Psoas muscle (tissue), 8 donors: ENCODE data around the gene RNF44. TPM values are rescaled to one million over a fixed set of nuclear protein-coding genes. Genes with fewer than 3 reads are reported as not detected.

Source experiments
- ATAC-seq, 4 donors: fragments of 200-7000 bp; cut with Tn5 transposase; one replicate each; pipeline ENCODE4 v1.9.1; 2020; ENCODE audit warnings: moderate library complexity in 3 of 4, mild to moderate bottlenecking in 2 of 4
- DNase-seq, 2 donors: peaks; one replicate each; pipeline ENCODE4 v3.0.0-alpha.2; 2020
- H3K27ac ChIP-seq: fragments of 200-600 bp; one replicate; pipeline ENCODE4 v1.8.0; 2022
- H3K27me3 ChIP-seq, 3 donors: fragments of 200-600 bp in 1 of 3; one replicate each; pipeline versions ENCODE4 v1.6.1 to v1.8.0; 2013 to 2022; ENCODE audit warnings: low read length in 2 of 3, mild to moderate bottlenecking in 2 of 3, moderate library complexity in 1 of 3; ENCODE audit not compliant: insufficient read depth in 3 of 3
- H3K36me3 ChIP-seq, 2 donors: fragments of 200-600 bp in 1 of 2; one replicate each; pipeline versions ENCODE4 v1.6.1 to v1.8.0; 2013 to 2022; ENCODE audit warnings: low read depth in 1 of 2, mild to moderate bottlenecking in 1 of 2, moderate library complexity in 1 of 2; ENCODE audit not compliant: insufficient read depth in 1 of 2
- H3K4me1 ChIP-seq: fragments of 200-600 bp; one replicate; pipeline ENCODE4 v1.8.0; 2022
- H3K4me3 ChIP-seq: fragments of 200-600 bp; one replicate; pipeline ENCODE4 v1.8.0; 2022; ENCODE audit warnings: mild to moderate bottlenecking
- H3K9me3 ChIP-seq: fragments of 200-600 bp; one replicate; pipeline ENCODE4 v1.8.0; 2022
- WGBS, 3 donors: extraction: QIAGEN DNeasy Blood & Tissue Kit; methylation state at CpG; one replicate each; pipeline versions ENCODE4 v1.1.6 to v1.1.7; 2013; 5-methylcytosine and 5-hydroxymethylcytosine counted together
- intact Hi-C, 2 donors: fragments of 100-400 bp; cut with DNase I; formaldehyde crosslinking; loops; one replicate each; pipeline versions ENCODE4 v1.11.0 to v1.14.2; 2022
- long read RNA-seq, 2 donors: library from polyadenylated mRNA; unstranded; transcript quantifications; one replicate each; pipeline ENCODE4 v2.0.0, GENCODE V29; 2021
- polyA plus RNA-seq, 3 donors: library from polyadenylated mRNA; stranded (reverse); fragments of 200-250 nt; gene quantifications; one replicate each; pipeline ENCODE4 v1.2.3, GENCODE V29; 2013
- total RNA-seq, 4 donors: library from RNA; stranded (reverse); fragmentation: NEBNext Ultra II Directional in 2 of 4; extraction: Animal tissue kit (Norgen Biotek cat#: 25700) in 2 of 4; gene quantifications; one replicate each; pipeline versions ENCODE4 v1.2.1 to v1.2.4, GENCODE V29; 2021 to 2023
- TF ChIP-seq, protein P1 (sequence below): fragments of 200-600 bp; IDR thresholded peaks from one replicate; pipeline ENCODE4 v1.8.0; 2022; ENCODE audit warnings: antibody characterized with exemption
- donor health status: healthy with polysubstance abuse.
- donor health status: DM: no; HTN: no; CAD: no; lungs with moderate emphysema.
- donor health status: Bipolar disorder and iron deficiency.
- donor health status: healthy.
- donor health status: DM: yes; HTN: yes; CAD: no.
- donor health status: DM: no; HTN: no; CAD: no.
- donor health status: DM: no; HTN: no; CAD: no.
- donor health status: DM: yes; HTN: yes; CAD: no.

RNF44 gene
- 10 to 100 TPM; 14.2 to 22.4 (median 16.5) TPM for total RNA-seq
- polyA plus RNA-seq, result 10 to 100 TPM in 1 of 3 donors, 1 to 10 TPM in 2; 5.6 to 10.1 (median 8.3) TPM
- long read RNA-seq, donor 1, partial matches to known transcripts, result 2 of 9 reads
- long read RNA-seq, donor 1, other reads (novel, unspliced or antisense), result 7 of 9 reads
- long read RNA-seq, donor 2, partial matches to known transcripts, result 0 of 15 reads
- long read RNA-seq, donor 2, other reads (novel, unspliced or antisense), result 15 of 15 reads

DNA sequence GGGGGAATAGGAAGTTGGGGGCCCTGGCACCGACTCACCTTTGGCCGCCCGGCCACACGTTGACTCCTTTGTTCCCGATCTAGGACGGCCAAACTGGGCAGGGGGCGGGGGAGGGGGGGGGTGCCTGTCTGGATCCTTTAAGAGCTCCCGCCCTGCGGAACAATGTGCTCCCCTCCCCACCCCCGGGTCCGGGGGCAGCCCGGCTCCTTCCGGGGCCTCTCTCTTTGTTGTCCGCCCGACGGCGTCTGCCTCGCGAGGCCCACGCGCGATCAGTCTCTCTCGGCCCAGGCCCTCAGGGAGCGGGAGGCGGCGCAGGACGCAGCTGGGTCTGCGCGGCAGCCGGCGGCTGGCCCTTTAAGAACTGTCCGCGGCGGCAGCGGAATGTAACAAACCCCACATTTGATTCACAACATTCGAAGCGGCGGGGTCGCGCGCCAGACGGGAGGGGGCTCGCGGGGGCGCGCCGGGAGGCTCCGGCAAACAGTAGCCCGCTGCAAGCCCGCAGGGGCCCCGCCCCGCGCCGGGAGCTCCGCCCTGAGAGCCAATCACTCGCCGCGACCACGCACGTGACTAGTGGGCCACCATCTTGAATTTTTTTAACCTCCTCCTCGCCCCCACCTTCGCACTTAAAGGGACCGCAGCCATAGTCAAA, at the start of gene RNF44:
Gene RNF44 (minus strand): TSS at position 501 of the 652 bp plus-strand sequence. CDS start 4,930 bp downstream, outside the sequence.
- H3K4me1 ChIP-seq, result peaks cover 35% of the 10 kb centered on the region
- WGBS, 3 donors, result 0 to 1% (median 0%) methylated on average over 49 to 63 of the region's 63 CpGs
- intact Hi-C loops, result loop anchor here in 1 of 2 donors (5.0 kb wide), 1 partner anchor 90 kb away; the partner anchor contains the start of gene FAF2
- TF ChIP-seq, protein P1, sequence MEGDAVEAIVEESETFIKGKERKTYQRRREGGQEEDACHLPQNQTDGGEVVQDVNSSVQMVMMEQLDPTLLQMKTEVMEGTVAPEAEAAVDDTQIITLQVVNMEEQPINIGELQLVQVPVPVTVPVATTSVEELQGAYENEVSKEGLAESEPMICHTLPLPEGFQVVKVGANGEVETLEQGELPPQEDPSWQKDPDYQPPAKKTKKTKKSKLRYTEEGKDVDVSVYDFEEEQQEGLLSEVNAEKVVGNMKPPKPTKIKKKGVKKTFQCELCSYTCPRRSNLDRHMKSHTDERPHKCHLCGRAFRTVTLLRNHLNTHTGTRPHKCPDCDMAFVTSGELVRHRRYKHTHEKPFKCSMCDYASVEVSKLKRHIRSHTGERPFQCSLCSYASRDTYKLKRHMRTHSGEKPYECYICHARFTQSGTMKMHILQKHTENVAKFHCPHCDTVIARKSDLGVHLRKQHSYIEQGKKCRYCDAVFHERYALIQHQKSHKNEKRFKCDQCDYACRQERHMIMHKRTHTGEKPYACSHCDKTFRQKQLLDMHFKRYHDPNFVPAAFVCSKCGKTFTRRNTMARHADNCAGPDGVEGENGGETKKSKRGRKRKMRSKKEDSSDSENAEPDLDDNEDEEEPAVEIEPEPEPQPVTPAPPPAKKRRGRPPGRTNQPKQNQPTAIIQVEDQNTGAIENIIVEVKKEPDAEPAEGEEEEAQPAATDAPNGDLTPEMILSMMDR, result no peak
- peaks cover 0 to under 1% of the 10 kb centered on the region in 2 donors for H3K36me3 ChIP-seq
- no peaks in the 10 kb centered on the region for H3K27me3 ChIP-seq
- H3K9me3 ChIP-seq, result no peaks in the 10 kb centered on the region
- H3K27ac ChIP-seq, result peak within 1 kb of the TSS; percentile 96
- peak; percentile 86 to 88 (median 88) for ATAC-seq
- peak; percentile 99 for DNase-seq
- peak within 1 kb of the TSS; percentile 77 for H3K4me3 ChIP-seq

DNA sequence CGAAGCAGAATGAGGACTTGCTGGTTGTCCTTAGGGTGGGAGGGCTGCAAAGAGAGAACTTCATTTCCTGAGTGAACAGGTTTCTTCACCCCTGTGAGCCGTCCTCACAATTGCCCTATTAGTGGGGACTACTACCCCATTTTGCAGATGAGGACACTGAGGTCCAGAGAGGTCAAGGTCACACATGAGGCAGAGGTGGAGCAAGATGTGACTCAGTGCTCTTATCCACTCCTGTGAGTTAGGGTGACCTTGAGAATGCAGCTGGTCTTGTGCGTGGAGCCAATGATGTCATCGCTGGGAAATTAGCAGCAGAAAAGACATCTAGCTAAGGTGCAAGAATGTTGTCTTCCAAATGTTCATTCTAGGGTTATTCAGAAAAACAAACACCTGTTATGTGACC, 45.9 kb upstream of the RNF44 start:
- Histone ChIP-seq H3K27me3 (peaks cover 0 to 2% (median 0%) of the 10 kb centered on the region in 3 donors), H3K9me3 (peaks cover 9% of the 10 kb centered on the region), H3K36me3 (no peaks in the 10 kb centered on the region), H3K4me1 (no peaks in the 10 kb centered on the region), H3K4me3 (no peak overlapping the region), H3K27ac (no peak overlapping the region)
- WGBS, 3 donors, result 73 to 74% (median 74%) methylated on average over 4 of the region's 4 CpGs
- DNase-seq, result no peak
- intact Hi-C loops, result loop anchor here in 1 of 2 donors (10.0 kb wide), 1 partner anchor 202 kb away; no protein-coding TSS in a partner anchor
- TF ChIP-seq, protein P1, result no peak
- ATAC-seq, result no peak

DNA sequence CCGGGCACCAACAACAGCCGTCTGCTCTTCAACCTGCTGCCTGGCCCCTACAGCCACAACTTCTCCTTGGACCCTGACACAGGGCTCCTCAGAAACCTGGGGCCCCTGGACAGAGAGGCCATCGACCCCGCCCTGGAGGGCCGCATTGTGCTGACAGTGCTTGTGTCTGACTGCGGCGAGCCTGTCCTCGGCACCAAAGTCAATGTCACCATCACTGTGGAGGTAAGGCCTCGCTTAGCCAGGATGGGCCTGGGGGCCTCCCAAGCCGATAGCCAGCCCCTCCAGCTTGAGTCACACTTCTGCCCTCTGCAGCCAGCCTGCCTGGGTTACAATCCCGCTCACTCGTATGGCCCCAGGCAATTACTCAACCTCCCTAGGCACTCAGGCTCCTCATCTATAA, 44.2 kb upstream of the RNF44 start:
- TF ChIP-seq, protein P1, result no peak
- no peaks in the 10 kb centered on the region for H3K4me1 ChIP-seq
- H3K27ac ChIP-seq, result no peak overlapping the region
- no peaks in the 10 kb centered on the region for H3K36me3 ChIP-seq
- H3K4me3 ChIP-seq, result no peak overlapping the region
- ATAC-seq (no peak), DNase-seq (no peak)
- WGBS, 3 donors, result 82 to 89% (median 86%) methylated on average over 12 of the region's 12 CpGs
- intact Hi-C loops, result loop anchor here in 1 of 2 donors (10.0 kb wide), 1 partner anchor 203 kb away; no protein-coding TSS in a partner anchor
- H3K27me3 ChIP-seq, result peaks cover 0 to 2% (median 0%) of the 10 kb centered on the region in 3 donors
- peaks cover 9% of the 10 kb centered on the region for H3K9me3 ChIP-seq

DNA sequence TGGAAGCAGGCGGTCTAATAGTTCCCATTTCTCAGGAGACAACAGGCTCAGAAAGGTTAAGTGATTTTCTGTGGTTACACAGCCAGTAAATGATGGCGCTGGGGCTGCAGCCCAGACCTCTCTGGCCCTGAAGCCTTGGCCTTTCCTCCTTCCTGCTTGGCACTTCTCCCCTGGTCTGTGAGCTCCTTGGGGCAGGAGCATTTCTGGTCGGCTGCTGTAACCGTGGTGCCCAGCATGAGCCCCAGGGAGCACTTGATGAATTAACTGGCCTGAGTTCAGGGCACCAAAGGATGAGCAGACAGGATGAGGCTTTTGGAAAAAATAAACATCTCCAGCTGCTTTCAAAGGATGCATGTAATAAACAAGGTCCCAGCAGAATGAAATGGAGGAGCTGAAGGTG, 42.1 kb upstream of the RNF44 start:
- intact Hi-C loops, result no loop called here
- Histone ChIP-seq H3K9me3 (no peaks in the 10 kb centered on the region), H3K27ac (no peak overlapping the region), H3K36me3 (no peaks in the 10 kb centered on the region), H3K4me1 (no peaks in the 10 kb centered on the region), H3K4me3 (no peak overlapping the region), H3K27me3 (no peaks in the 10 kb centered on the region)
- TF ChIP-seq, protein P1, result no peak
- ATAC-seq (no peak), DNase-seq (no peak)
- WGBS, 3 donors, result 35 to 55% (median 46%) methylated on average over 4 of the region's 4 CpGs
